Neural progenitor cell (in vitro differentiated cells): ENCODE results near the gene SEL1L3. TPM values are rescaled to one million over a fixed set of nuclear protein-coding genes. Genes with fewer than 3 reads are reported as not detected.
A peak's percentile ranks its signal among the peaks of the same experiment; 100 is the strongest.

Experiments
- DNase-seq: peaks from one replicate; pipeline ENCODE4 v3.0.0-alpha.2; 2016; ENCODE audit warnings: low spot score
- H2AFZ ChIP-seq: fragments of 200-600 bp; sonication (generic); replicated peaks from 2 replicates; pipeline ENCODE4 v1.6.1; 2016; ENCODE audit warnings: antibody characterized with exemption
- H3F3A ChIP-seq: fragments of 200-600 bp; sonication (generic); 2 replicates; pipeline ENCODE4 v1.6.1; 2016; ENCODE audit warnings: antibody characterized with exemption, low read depth
- H3K27ac ChIP-seq: fragments of 200-600 bp; sonication (generic); 2 replicates; pipeline ENCODE4 v1.5.1; 2016; ENCODE audit warnings: mild to moderate bottlenecking
- H3K27me3 ChIP-seq: fragments of 200-600 bp; sonication (generic); 2 replicates; pipeline ENCODE4 v1.6.1; 2016; ENCODE audit warnings: mild to moderate bottlenecking, moderate library complexity
- H3K36me3 ChIP-seq: fragments of 200-600 bp; sonication (generic); 2 replicates; pipeline ENCODE4 v1.5.1; 2016
- H3K4me1 ChIP-seq: fragments of 200-600 bp; sonication (generic); 2 replicates; pipeline ENCODE4 v1.6.1; 2016; ENCODE audit warnings: mixed run types
- H3K4me2 ChIP-seq: fragments of 200-600 bp; sonication (generic); 2 replicates; pipeline ENCODE4 v1.6.1; 2016
- H3K4me3 ChIP-seq: fragments of 200-600 bp; sonication (generic); 2 replicates; pipeline ENCODE4 v1.5.1; 2016
- H3K79me2 ChIP-seq: fragments of 200-600 bp; sonication (generic); 2 replicates; pipeline ENCODE4 v1.6.1; 2016; ENCODE audit warnings: low read depth
- H3K9ac ChIP-seq: fragments of 200-600 bp; sonication (generic); 2 replicates; pipeline ENCODE4 v1.6.1; 2016
- H3K9me3 ChIP-seq: fragments of 200-600 bp; sonication (generic); 2 replicates; pipeline ENCODE4 v1.5.1; 2016; ENCODE audit warnings: low read depth
- H4K20me1 ChIP-seq: fragments of 200-600 bp; sonication (generic); 2 replicates; pipeline ENCODE4 v1.6.1; 2016; ENCODE audit warnings: low read depth
- H3K27ac Mint-ChIP-seq: 3 replicates; pipeline ENCODE4 v1.8.0; 2021; ENCODE audit warnings: mixed read lengths
- H3K27me3 Mint-ChIP-seq: 2 replicates; pipeline ENCODE4 v1.8.0; 2022; ENCODE audit warnings: low read depth, mild to moderate bottlenecking, inconsistent platforms, moderate library complexity, mixed read lengths; ENCODE audit not compliant: insufficient read depth
- H3K36me3 Mint-ChIP-seq: 3 replicates; pipeline ENCODE4 v1.8.0; 2021; ENCODE audit warnings: mixed read lengths
- H3K4me1 Mint-ChIP-seq: 3 replicates; pipeline ENCODE4 v1.8.0; 2021; ENCODE audit warnings: mixed read lengths
- H3K4me3 Mint-ChIP-seq: 3 replicates; pipeline ENCODE4 v1.8.0; 2021; ENCODE audit warnings: mild to moderate bottlenecking, moderate library complexity, mixed read lengths
- H3K9me3 Mint-ChIP-seq: 3 replicates; pipeline ENCODE4 v1.8.0; 2020; ENCODE audit warnings: mixed read lengths
- EZH2 ChIP-seq: fragments of 200-600 bp; sonication (generic); IDR thresholded peaks from 2 replicates; pipeline ENCODE4 v1.6.1; 2017; ENCODE audit warnings: antibody characterized with exemption, mild to moderate bottlenecking, moderate library complexity
- EZH2phosphoT487 ChIP-seq: fragments of 200-600 bp; sonication (generic); IDR thresholded peaks from 2 replicates; pipeline ENCODE4 v1.6.1; 2017; ENCODE audit warnings: antibody characterized with exemption
- total RNA-seq: library from RNA; depleted of rRNA; stranded (reverse); fragments of >200 nt; gene quantifications from 2 replicates; pipeline ENCODE4 v1.2.3, GENCODE V29; 2015; ENCODE audit warnings: low replicate concordance
- TF ChIP-seq, protein P1 (sequence below): fragments of 200-600 bp; sonication (generic); IDR thresholded peaks from 2 replicates; pipeline ENCODE4 v1.5.1; 2017; ENCODE audit warnings: antibody characterized with exemption, mild to moderate bottlenecking

The SEL1L3 gene
- total RNA-seq, 1 donor from 2014 or later, result 87.2 TPM

GRCh38 chr4:25811374-25811690 is 51.5 kb downstream of the SEL1L3 start:
- TF ChIP-seq EZH2phosphoT487, result no peak
- TF ChIP-seq, protein P1, sequence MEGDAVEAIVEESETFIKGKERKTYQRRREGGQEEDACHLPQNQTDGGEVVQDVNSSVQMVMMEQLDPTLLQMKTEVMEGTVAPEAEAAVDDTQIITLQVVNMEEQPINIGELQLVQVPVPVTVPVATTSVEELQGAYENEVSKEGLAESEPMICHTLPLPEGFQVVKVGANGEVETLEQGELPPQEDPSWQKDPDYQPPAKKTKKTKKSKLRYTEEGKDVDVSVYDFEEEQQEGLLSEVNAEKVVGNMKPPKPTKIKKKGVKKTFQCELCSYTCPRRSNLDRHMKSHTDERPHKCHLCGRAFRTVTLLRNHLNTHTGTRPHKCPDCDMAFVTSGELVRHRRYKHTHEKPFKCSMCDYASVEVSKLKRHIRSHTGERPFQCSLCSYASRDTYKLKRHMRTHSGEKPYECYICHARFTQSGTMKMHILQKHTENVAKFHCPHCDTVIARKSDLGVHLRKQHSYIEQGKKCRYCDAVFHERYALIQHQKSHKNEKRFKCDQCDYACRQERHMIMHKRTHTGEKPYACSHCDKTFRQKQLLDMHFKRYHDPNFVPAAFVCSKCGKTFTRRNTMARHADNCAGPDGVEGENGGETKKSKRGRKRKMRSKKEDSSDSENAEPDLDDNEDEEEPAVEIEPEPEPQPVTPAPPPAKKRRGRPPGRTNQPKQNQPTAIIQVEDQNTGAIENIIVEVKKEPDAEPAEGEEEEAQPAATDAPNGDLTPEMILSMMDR, result no peak
- TF ChIP-seq EZH2, result no peak
- no peaks in the 10 kb centered on the region for H3K36me3 Mint-ChIP-seq
- Histone ChIP-seq H4K20me1 (no peaks in the 10 kb centered on the region), H3K27ac (no peak overlapping the region), H3K4me2 (no peak overlapping the region), H3K9me3 (no peaks in the 10 kb centered on the region), H3K9ac (no peak overlapping the region), H3K79me2 (no peaks in the 10 kb centered on the region), H3K27me3 (no peaks in the 10 kb centered on the region), H3K36me3 (no peaks in the 10 kb centered on the region), H3K4me3 (no peak overlapping the region), H3F3A (peaks cover 7% of the 10 kb centered on the region), H3K4me1 (peaks cover 24% of the 10 kb centered on the region), H2AFZ (no peak overlapping the region)
- peaks cover 21% of the 10 kb centered on the region for H3K4me1 Mint-ChIP-seq
- H3K9me3 Mint-ChIP-seq, result no peaks in the 10 kb centered on the region
- DNase-seq, result no peak
- H3K27ac Mint-ChIP-seq, result no peak overlapping the region
- H3K4me3 Mint-ChIP-seq, result no peak overlapping the region
- peaks cover 11% of the 10 kb centered on the region for H3K27me3 Mint-ChIP-seq

DNA sequence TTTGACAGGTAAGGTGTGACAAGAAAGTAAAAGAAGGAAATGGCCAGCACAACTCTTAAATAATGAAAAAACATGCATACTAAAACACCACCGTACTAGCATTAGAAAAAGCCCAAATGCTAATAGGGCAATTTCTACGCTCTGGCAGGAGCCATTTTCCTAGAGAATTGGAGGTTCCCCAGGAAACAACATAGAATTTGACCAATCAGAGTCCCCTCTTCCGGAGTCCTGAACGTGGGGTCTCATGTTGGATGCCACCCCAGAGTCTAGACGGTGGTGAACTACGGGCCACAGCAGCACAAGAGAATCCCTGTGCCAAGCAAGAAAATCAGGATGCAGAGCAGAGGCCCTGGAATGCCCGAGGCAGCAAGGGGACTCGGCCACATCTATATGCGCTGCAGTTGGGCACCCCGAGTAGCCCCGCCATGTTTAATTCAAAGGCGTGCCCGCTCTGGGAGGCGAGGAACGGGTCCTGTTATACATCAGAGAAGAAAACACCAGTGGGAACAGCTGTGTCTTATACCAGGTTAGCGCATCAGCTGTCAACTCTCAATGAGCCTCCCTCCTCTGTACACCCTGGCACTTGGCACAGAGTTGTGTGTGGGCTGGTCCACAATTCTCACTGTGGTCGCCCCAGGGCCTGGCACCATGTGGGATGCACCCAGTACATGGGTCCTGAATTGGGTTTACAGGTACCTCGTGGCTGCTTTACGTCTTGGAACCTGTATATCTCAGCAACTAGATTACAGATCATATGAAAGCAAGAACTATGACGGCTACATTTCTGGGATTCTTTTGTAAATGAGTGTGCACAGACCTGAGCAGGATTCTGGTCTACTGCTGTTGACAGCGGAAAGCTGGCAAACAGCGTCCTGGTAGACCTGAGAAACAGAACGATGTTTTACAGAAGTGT is 52.1 kb downstream of the SEL1L3 start:
- Histone ChIP-seq H3K36me3 (no peaks in the 10 kb centered on the region), H4K20me1 (no peaks in the 10 kb centered on the region), H3K4me3 (no peak overlapping the region), H3K27me3 (no peaks in the 10 kb centered on the region), H3F3A (peaks cover 7% of the 10 kb centered on the region), H3K79me2 (no peaks in the 10 kb centered on the region), H3K4me2 (no peak overlapping the region), H3K27ac (no peak overlapping the region), H3K9me3 (no peaks in the 10 kb centered on the region), H3K4me1 (peaks cover 24% of the 10 kb centered on the region), H3K9ac (no peak overlapping the region), H2AFZ (no peak overlapping the region)
- Mint-ChIP-seq H3K9me3 (no peaks in the 10 kb centered on the region), H3K27me3 (peaks cover 10% of the 10 kb centered on the region), H3K27ac (no peak overlapping the region), H3K4me3 (no peak overlapping the region), H3K4me1 (peaks cover 21% of the 10 kb centered on the region), H3K36me3 (no peaks in the 10 kb centered on the region)
- TF ChIP-seq, protein P1, result no peak
- TF ChIP-seq EZH2 (no peak), EZH2phosphoT487 (no peak)
- DNase-seq, result no peak

- Mint-ChIP-seq H3K36me3 (no peaks in the 10 kb centered on the region), H3K4me3 (no peak overlapping the region), H3K4me1 (peaks cover 20% of the 10 kb centered on the region), H3K9me3 (no peaks in the 10 kb centered on the region), H3K27me3 (peaks cover 10% of the 10 kb centered on the region), H3K27ac (peak overlapping the region; percentile 61)
- no peak for TF ChIP-seq EZH2
- TF ChIP-seq EZH2phosphoT487, result no peak
- TF ChIP-seq, protein P1, result no peak
- H3F3A ChIP-seq, result peaks cover 7% of the 10 kb centered on the region
- H3K79me2 ChIP-seq, result no peaks in the 10 kb centered on the region
- H3K9ac ChIP-seq, result no peak overlapping the region
- H3K36me3 ChIP-seq, result no peaks in the 10 kb centered on the region
- no peak for DNase-seq
- H3K4me3 ChIP-seq, result no peak overlapping the region
- H3K4me1 ChIP-seq, result peaks cover 24% of the 10 kb centered on the region
- H3K4me2 ChIP-seq, result no peak overlapping the region
- no peaks in the 10 kb centered on the region for H4K20me1 ChIP-seq
- H3K27ac ChIP-seq, result no peak overlapping the region
- no peaks in the 10 kb centered on the region for H3K9me3 ChIP-seq
- H2AFZ ChIP-seq, result no peak overlapping the region
- no peaks in the 10 kb centered on the region for H3K27me3 ChIP-seq
Measured at GRCh38 chr4:25809996-25810395, 52.8 kb downstream of the SEL1L3 start.
